ENCODE results near the gene PLXNB1. TPM values are rescaled to one million over a fixed set of nuclear protein-coding genes. Genes with fewer than 3 reads are reported as not detected.

Gene PLXNB1
- total and polyA plus RNA-seq, 2 of the 13 experiments (the other 11 are each of a cell fraction or from before 2014, with no cell fraction given), result 86.0 to 143 TPM

- peaks cover 9% of the 10 kb centered on the region; the same call in 1 of the 2 replicates for H3K4me1 ChIP-seq (ENCODE audit: insufficient read depth, low read length)
- H3K9me3 ChIP-seq (ENCODE audit: low read length), result no peaks in the 10 kb centered on the region
- ChIA-PET CTCF (ENCODE audit: low intra/inter-chr PET ratio, low total read pairs) (no interaction called here), POLR2A (no interaction called here)
- BruUV-seq (replicated peaks), result no TSS peak
- H3K27ac ChIP-seq (ENCODE audit: extremely low read length, insufficient read depth, low read length), result no peak overlapping the region
- no peaks in the 10 kb centered on the region for H3K36me3 ChIP-seq (replicated peaks in 1 of 2; ENCODE audit: control insufficient read depth in 1 of 2, insufficient read depth in 2 of 2, low read length in 2 of 2)
- H3K9ac ChIP-seq (ENCODE audit: insufficient read depth, low read depth, low read length), result no peak overlapping the region
- TF ChIP-seq KLF16 (CRISPR knock-in tag; IDR thresholded peaks at IDR 0.05) (no peak), CAMTA2 (CRISPR knock-in tag; IDR thresholded peaks at IDR 0.05; ENCODE audit: borderline replicate concordance) (no peak), BRCA1 (CRISPR knock-in tag; IDR thresholded peaks at IDR 0.05) (no peak), ZNF563 (CRISPR knock-in tag; IDR thresholded peaks at IDR 0.05) (no peak), ZNF430 (CRISPR knock-in tag; IDR thresholded peaks at IDR 0.05) (no peak), KAT7 (CRISPR knock-in tag; IDR thresholded peaks at IDR 0.05; ENCODE audit: borderline replicate concordance) (no peak), DR1 (CRISPR knock-in tag; IDR thresholded peaks at IDR 0.05) (no peak), SCMH1 (CRISPR knock-in tag; IDR thresholded peaks at IDR 0.05; ENCODE audit: borderline replicate concordance) (no peak), ZNF33A (CRISPR knock-in tag; IDR thresholded peaks at IDR 0.05; ENCODE audit: borderline replicate concordance) (no peak), PLSCR1 (CRISPR knock-in tag; IDR thresholded peaks at IDR 0.05; ENCODE audit: borderline replicate concordance) (no peak)
- H3K4me2 ChIP-seq (ENCODE audit: low read depth, low read length), result no peak overlapping the region
- H2AFZ ChIP-seq (ENCODE audit: low read length), result no peak overlapping the region
- in situ Hi-C loops (cut with HindIII; ENCODE audit: extremely low pct_ligation_motif_present, low pct_unique_long_range_greater_than_20kb) (no loop called here), intact Hi-C loops (cut with micrococcal nuclease; ENCODE audit: unreplicated experiment) (no loop called here)
- no peaks in the 10 kb centered on the region for H3K79me2 ChIP-seq (ENCODE audit: insufficient read depth, low read length)
- no peak for FAIRE-seq
- WGBS (ENCODE audit: low lambda C conversion rate), result 53% methylated on average over 6 of the region's 7 CpGs
- no peak for DNase-seq (ENCODE audit: low spot score)
- H3K4me3 ChIP-seq (replicated peaks in 1 of 3; ENCODE audit: insufficient read depth in 1 of 3, low read depth in 2 of 3, low read length in 3 of 3), result no peak overlapping the region
- H4K20me1 ChIP-seq (ENCODE audit: insufficient read depth, low read length), result no peaks in the 10 kb centered on the region
- ATAC-seq, result no peak
- peaks cover 1 to 29% of the 10 kb centered on the region in 2 experiments; a peak in 2 of 5 replicates for H3K27me3 ChIP-seq (ENCODE audit: control insufficient read depth in 1 of 2, insufficient read depth in 2 of 2, low read length in 2 of 2)
Measured at GRCh38 chr3:48370333-48370713, 59.6 kb downstream of the PLXNB1 start.

Measured in HepG2 (cell line).